NCI-H1105 treated with DMSO at 0.1 percent for 48 hours (cell line): ENCODE data around the gene TMEM179.
"Not testable (repeated sequence)": the region's sequence is repeated elsewhere in the genome, so short reads cannot be mapped to it uniquely, and the experiment has no call there.

Experiments used
- DNase-seq: peaks from one replicate; lab custom pipeline; 2025; lab: John Stamatoyannopoulos, UW

TMEM179 gene

GRCh38 chr14:104637546-104638003, 33.0 kb upstream of the TMEM179 start:
- no peak for DNase-seq

- DNase-seq, result not testable (repeated sequence)
These were observed 32.4 kb upstream of the TMEM179 start for GRCh38 chr14:104636846-104637545.

- no peak for DNase-seq
These were observed 31.6 kb upstream of the TMEM179 start for GRCh38 chr14:104636131-104636530.

GRCh38 chr14:104635717-104636116, 31.1 kb upstream of the TMEM179 start:
- DNase-seq, result no peak

GRCh38 chr14:104634886-104635570, 30.5 kb upstream of the TMEM179 start:
- no peak for DNase-seq

- no peak for DNase-seq
These were observed 29.7 kb upstream of the TMEM179 start for GRCh38 chr14:104634138-104634760.

- no peak for DNase-seq
These were observed 28.9 kb upstream of the TMEM179 start for GRCh38 chr14:104633276-104634137.

- DNase-seq, result no peak
These were observed 28.2 kb upstream of the TMEM179 start for GRCh38 chr14:104632781-104633180.

GRCh38 chr14:104624939-104625338, 20.4 kb upstream of the TMEM179 start:
- no peak for DNase-seq

- DNase-seq, result no peak
These were observed 9.7 kb upstream of the TMEM179 start for GRCh38 chr14:104614126-104614812.

- no peak for DNase-seq
These were observed 7.3 kb upstream of the TMEM179 start for GRCh38 chr14:104611881-104612280.

- no peak for DNase-seq
These were observed 6.3 kb upstream of the TMEM179 start for GRCh38 chr14:104610749-104611310.

- DNase-seq, result no peak
These were observed 5.1 kb upstream of the TMEM179 start for GRCh38 chr14:104609666-104610065.

- DNase-seq, result peak; percentile 36
These were observed 716 bp downstream of the TMEM179 start for GRCh38 chr14:104603711-104604401.

GRCh38 chr14:104602933-104603325, 1.6 kb downstream of the TMEM179 start:
- no peak for DNase-seq

- DNase-seq, result no peak
These were observed 2.1 kb downstream of the TMEM179 start for GRCh38 chr14:104602315-104602932.

- peak; percentile 8 for DNase-seq
These were observed 2.8 kb downstream of the TMEM179 start for GRCh38 chr14:104601786-104602185.

- DNase-seq, result no peak
These were observed 3.8 kb downstream of the TMEM179 start for GRCh38 chr14:104600805-104601204.

- DNase-seq, result no peak
These were observed 4.4 kb downstream of the TMEM179 start for GRCh38 chr14:104600141-104600643.

GRCh38 chr14:104599446-104599845, 5.1 kb downstream of the TMEM179 start:
- DNase-seq, result no peak
